IPS-15b (cell line): ENCODE measurements around the gene ATP4B.

Source experiments
- H3K27me3 ChIP-seq: one replicate; pipeline ENCODE4 v1.6.1; 2013; ENCODE audit warnings: low read length; ENCODE audit not compliant: control insufficient read depth, insufficient read depth
- H3K36me3 ChIP-seq: one replicate; pipeline ENCODE4 v1.6.1; 2013; ENCODE audit warnings: low read length; ENCODE audit not compliant: control insufficient read depth, insufficient read depth
- H3K4me1 ChIP-seq: one replicate; pipeline ENCODE4 v1.6.1; 2013; ENCODE audit warnings: mild to moderate bottlenecking, low read length; ENCODE audit not compliant: control insufficient read depth, insufficient read depth
- H3K4me3 ChIP-seq: one replicate; pipeline ENCODE4 v1.5.1; 2013; ENCODE audit warnings: low read depth, low read length
- H3K9ac ChIP-seq: one replicate; pipeline ENCODE4 v1.6.1; 2013; ENCODE audit warnings: low read depth, mild to moderate bottlenecking, low read length
- H3K9me3 ChIP-seq: one replicate; pipeline ENCODE4 v1.6.1; 2013; ENCODE audit warnings: mild to moderate bottlenecking, low read length; ENCODE audit not compliant: control insufficient read depth, insufficient read depth

Gene ATP4B

DNA sequence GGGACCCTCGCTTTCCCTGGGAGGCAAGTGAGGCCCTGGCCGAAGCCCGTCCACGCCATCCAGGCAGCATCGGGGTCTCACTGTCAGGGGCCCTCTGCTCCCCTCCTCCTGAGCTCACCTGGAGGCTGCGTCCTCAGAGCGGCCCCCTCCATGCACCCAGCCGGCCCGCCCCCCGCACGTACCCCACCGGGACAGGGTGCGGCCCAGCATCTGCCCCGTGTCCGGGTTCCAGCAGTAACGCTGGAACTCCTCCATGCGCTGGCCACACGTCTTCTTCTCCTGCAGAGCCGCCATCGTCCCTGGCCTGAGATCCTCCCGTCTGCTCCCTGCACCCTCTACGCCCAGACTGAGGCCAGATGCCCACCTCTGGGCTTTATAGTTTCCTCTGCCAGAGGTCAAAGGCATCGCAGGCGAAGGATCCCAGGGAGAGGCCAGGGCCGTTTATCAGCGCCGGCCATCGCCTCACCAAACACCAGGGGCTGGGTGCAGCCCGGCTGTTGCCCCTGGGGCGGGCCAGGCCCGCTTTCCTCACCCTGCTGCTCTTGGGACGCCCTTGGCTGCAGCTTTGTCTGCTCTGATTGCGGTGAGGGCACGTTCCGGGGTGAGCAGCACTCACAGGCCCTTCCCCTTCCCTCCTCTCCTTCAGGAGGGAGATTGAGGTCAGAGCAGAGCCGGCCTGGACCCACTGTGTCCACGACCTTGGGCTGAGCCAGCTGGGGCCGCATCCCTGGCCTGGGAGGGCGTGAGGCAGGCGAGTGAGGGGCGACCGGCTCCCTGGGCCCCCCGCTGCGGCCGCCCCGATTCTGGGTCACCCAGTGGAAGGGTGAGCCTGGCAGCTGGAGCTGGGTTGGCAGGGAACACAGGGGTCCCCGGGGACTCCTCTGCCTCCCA is at the start of gene ATP4B:
Gene ATP4B (minus strand): TSS at position 348 of the 891 bp plus-strand sequence. CDS start 54 bp downstream, at position 294.
- Histone ChIP-seq H3K4me3 (no peak within 1 kb of the TSS), H3K9me3 (no peaks in the 10 kb centered on the region), H3K9ac (no peak within 1 kb of the TSS), H3K36me3 (no peaks in the 10 kb centered on the region), H3K27me3 (no peaks in the 10 kb centered on the region), H3K4me1 (no peaks in the 10 kb centered on the region)

DNA sequence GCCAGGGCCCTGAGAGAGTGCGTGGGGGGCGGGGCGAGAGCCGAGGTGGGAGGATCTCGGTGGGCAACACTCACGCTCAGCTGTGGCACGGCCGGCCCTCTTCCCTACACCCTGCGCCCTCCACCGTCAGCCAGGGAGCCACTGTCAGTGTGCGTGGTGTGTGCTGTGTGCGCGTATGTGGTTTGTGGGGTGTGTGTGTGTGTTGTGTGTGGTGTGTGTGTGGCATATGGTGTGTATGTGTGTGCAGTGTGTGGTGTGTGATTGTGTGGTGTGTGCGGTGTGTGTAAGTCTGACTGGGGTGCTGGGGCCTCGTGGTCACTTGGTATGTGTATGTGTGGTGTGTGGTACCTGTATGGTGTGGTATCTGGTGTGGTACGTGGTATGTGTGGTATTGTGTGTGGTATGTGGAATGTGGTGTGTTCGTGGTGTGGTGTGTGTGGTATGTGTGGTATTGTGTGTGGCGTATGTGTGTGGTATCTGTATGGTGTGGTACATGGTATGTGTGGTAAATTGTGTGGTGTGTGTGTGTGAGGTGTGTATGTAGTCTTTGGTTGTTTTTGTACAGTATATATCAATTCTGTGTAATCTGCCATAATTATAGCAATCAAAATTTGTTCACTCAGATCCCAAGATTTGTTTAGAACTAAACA is 14.1 kb upstream of the ATP4B start:
- Histone ChIP-seq H3K27me3 (no peaks in the 10 kb centered on the region), H3K4me3 (no peak overlapping the region), H3K9ac (no peak overlapping the region), H3K4me1 (no peaks in the 10 kb centered on the region), H3K36me3 (no peaks in the 10 kb centered on the region), H3K9me3 (no peaks in the 10 kb centered on the region)

GRCh38 chr13:113671066-113672001 is 13.3 kb upstream of the ATP4B start:
- Histone ChIP-seq H3K4me1 (no peaks in the 10 kb centered on the region), H3K27me3 (no peaks in the 10 kb centered on the region), H3K36me3 (no peaks in the 10 kb centered on the region), H3K9me3 (no peaks in the 10 kb centered on the region), H3K4me3 (no peak overlapping the region), H3K9ac (no peak overlapping the region)

DNA sequence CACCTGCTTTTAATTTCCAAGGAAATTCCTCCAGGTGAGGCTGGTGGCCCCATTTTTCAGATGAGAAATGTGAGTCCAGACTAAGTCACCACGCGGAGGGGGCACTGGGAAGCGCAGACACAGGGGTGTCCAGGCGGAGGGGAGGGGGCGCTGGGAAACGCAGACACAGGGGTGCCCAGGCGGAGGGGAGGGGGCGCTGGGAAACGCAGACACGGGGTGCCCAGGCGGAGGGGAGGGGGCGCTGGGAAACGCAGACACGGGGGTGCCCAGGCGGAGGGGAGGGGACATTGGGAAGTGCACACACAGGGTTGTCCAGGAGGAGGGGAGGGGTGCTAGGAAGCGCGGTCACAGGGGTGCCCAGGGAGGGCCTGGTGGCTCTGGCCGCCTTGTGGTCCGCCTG is 12.5 kb upstream of the ATP4B start:
- Histone ChIP-seq H3K9ac (no peak overlapping the region), H3K9me3 (no peaks in the 10 kb centered on the region), H3K4me3 (no peak overlapping the region), H3K4me1 (no peaks in the 10 kb centered on the region), H3K27me3 (no peaks in the 10 kb centered on the region), H3K36me3 (no peaks in the 10 kb centered on the region)

DNA sequence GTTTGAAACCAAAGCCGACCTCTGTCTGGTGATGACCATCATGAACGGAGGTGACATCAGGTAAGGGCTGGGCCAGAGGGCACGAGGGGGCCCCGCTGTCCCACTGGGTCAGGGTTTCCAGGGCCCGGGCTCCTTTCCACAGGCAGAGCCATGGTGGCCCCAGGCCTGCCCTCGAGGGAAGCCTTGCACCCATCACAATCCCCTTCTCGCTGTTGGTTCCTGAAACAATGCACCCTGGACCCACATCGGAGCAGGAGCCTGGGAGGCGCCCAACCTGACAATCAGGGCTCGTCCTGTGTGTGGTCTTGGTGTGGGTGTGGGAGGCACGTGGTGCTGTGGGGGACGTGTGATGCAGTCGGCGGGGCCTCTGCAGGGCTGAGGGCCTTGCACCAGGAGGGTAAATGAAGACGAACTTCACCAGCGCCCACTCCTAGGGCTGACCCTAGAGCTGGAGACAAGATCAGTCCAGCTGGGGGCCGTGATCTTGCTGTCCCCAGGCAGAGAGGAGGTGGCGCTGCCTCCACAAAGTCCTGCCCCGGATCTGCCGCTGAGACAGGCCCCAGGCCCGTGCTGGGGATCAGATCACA is 11.8 kb upstream of the ATP4B start:
- H3K9ac ChIP-seq = no peak overlapping the region
- H3K4me1 ChIP-seq = no peaks in the 10 kb centered on the region
- H3K27me3 ChIP-seq = no peaks in the 10 kb centered on the region
- H3K4me3 ChIP-seq = no peak overlapping the region
- no peaks in the 10 kb centered on the region for H3K9me3 ChIP-seq
- H3K36me3 ChIP-seq = no peaks in the 10 kb centered on the region

GRCh38 chr13:113669231-113669754 is 11.3 kb upstream of the ATP4B start:
- H3K27me3 ChIP-seq = no peaks in the 10 kb centered on the region
- no peaks in the 10 kb centered on the region for H3K36me3 ChIP-seq
- H3K4me3 ChIP-seq = no peak overlapping the region
- H3K9ac ChIP-seq = no peak overlapping the region
- H3K4me1 ChIP-seq = no peaks in the 10 kb centered on the region
- no peaks in the 10 kb centered on the region for H3K9me3 ChIP-seq

GRCh38 chr13:113668491-113668971 is 10.5 kb upstream of the ATP4B start:
- H3K4me3 ChIP-seq = no peak overlapping the region
- no peaks in the 10 kb centered on the region for H3K27me3 ChIP-seq
- no peak overlapping the region for H3K9ac ChIP-seq
- no peaks in the 10 kb centered on the region for H3K36me3 ChIP-seq
- H3K9me3 ChIP-seq = no peaks in the 10 kb centered on the region
- H3K4me1 ChIP-seq = no peaks in the 10 kb centered on the region

DNA sequence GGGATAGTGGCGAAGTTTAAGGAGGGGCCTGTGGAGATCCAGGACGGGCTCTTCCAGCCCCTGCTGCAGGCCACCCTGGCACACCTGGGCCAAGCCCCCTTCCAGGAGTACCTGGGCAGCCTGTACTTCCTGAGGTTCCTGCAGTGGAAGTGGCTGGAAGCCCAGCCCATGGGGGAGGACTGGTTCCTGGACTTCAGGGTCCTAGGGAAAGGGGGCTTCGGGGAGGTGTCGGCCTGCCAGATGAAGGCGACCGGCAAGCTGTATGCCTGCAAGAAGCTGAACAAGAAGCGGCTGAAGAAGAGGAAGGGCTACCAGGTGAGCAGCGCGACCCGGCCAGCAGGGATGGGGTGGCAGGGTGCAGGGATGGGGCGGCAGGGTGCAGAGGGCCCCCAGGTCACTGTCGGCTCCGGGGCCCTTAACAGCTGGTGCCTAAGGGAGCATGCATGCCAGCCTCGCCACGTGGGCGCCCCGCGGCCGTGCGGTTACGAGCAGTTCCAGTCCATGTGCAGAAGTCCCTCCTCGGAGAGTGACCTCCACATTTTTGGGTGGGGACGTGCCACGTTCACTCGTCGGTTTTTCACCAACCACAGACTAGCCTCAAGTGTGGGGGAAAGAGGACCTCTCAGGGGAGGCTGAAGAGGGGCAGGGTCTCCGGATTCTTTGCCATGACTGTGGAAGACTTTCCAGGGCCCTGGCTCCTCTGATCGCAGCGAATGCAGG is 9.9 kb upstream of the ATP4B start:
- H3K4me3 ChIP-seq = no peak overlapping the region
- H3K36me3 ChIP-seq = no peaks in the 10 kb centered on the region
- H3K9ac ChIP-seq = no peak overlapping the region
- H3K4me1 ChIP-seq = no peaks in the 10 kb centered on the region
- H3K9me3 ChIP-seq = no peaks in the 10 kb centered on the region
- H3K27me3 ChIP-seq = no peaks in the 10 kb centered on the region

DNA sequence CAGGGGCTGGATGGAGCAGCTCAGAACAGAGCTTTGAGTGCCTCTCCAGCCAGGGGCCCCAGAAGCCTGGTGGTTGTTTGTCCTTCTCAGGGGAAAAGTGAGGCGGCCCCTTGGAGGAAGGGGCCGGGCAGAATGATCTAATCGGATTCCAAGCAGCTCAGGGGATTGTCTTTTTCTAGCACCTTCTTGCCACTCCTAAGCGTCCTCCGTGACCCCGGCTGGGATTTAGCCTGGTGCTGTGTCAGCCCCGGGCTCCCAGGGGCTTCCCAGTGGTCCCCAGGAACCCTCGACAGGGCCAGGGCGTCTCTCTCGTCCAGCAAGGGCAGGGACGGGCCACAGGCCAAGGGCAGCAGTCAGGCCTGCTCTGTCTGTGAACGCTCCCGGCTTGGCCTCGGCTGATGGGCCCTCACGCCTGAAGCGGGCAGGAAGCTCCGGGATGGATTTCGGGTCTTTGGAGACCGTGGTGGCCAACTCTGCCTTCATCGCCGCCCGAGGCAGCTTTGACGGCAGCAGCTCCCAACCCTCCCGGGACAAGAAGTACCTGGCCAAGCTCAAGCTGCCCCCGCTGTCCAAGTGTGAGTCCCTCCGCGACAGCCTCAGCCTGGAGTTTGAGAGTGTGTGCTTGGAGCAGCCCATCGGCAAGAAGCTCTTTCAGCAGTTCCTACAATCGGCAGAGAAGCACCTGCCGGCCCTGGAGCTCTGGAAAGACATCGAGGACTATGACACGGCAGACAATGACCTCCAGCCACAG is 9.1 kb upstream of the ATP4B start, which contains the start of gene GRK1:
Gene GRK1 (plus strand): TSS at position 269 of the 751 bp plus-strand sequence. CDS start 168 bp downstream, at position 437.
- Histone ChIP-seq H3K9ac (no peak within 1 kb of the TSS), H3K36me3 (no peaks in the 10 kb centered on the region), H3K9me3 (no peaks in the 10 kb centered on the region), H3K4me3 (no peak within 1 kb of the TSS), H3K4me1 (no peaks in the 10 kb centered on the region), H3K27me3 (no peaks in the 10 kb centered on the region)

- Histone ChIP-seq H3K9ac (no peak overlapping the region), H3K4me1 (no peaks in the 10 kb centered on the region), H3K27me3 (no peaks in the 10 kb centered on the region)
Observed at GRCh38 chr13:113666329-113666670, 8.3 kb upstream of the ATP4B start.

More at GRCh38 chr13:113666329-113666670, 8.3 kb upstream of the ATP4B start:
- H3K36me3 ChIP-seq = no peaks in the 10 kb centered on the region
- no peaks in the 10 kb centered on the region for H3K9me3 ChIP-seq
- no peak overlapping the region for H3K4me3 ChIP-seq
